Measurements from ENCODE around the gene METRNL.

DNA sequence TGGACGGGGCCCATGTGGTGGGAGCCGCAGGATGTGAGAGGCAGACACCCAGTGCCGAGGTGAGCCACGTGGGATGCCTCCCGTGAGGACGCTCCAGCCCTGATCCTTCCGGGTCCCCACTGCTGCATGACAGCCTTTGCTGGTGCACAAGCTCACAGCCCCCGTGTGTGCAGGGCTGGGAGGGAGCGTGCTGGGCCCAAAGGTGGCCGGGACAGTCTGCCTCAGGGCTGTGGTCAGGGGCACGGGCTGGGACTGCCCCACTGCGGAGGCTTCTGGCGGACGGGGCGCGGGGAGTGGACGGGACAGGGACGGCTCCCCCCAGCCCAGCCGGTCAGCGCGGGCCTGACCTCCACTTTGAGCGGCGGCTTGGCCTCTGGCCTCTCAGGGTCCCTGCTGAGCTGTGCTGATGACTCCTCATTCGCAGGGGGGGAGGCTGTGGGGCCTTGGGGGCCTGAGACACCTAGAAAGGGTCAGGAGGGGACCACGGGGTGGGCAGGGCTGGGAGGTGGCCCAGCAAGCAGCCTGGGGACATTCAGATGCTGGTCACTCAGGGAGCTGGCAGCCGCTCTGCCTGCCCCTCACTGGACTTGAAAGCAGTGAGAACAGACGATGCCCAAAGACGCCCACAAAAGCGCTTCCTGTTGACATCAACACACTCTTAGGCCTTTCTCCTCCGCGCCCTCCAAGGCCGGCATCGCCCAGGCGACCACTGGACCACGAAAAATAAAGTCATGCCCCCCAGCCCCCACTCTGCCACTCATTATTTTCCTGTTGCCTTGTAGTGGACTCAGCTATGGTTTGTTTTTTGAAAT lies 9.3 kb upstream of the METRNL start:
- TF ChIP-seq, protein P1, sequence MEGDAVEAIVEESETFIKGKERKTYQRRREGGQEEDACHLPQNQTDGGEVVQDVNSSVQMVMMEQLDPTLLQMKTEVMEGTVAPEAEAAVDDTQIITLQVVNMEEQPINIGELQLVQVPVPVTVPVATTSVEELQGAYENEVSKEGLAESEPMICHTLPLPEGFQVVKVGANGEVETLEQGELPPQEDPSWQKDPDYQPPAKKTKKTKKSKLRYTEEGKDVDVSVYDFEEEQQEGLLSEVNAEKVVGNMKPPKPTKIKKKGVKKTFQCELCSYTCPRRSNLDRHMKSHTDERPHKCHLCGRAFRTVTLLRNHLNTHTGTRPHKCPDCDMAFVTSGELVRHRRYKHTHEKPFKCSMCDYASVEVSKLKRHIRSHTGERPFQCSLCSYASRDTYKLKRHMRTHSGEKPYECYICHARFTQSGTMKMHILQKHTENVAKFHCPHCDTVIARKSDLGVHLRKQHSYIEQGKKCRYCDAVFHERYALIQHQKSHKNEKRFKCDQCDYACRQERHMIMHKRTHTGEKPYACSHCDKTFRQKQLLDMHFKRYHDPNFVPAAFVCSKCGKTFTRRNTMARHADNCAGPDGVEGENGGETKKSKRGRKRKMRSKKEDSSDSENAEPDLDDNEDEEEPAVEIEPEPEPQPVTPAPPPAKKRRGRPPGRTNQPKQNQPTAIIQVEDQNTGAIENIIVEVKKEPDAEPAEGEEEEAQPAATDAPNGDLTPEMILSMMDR (conservative IDR thresholded peaks at IDR 0.05), result no peak
- TF ChIP-seq EZH2 (IDR thresholded peaks at IDR 0.05; ENCODE audit: low read depth), result no peak

Measured in PC-9 (cell line).